ENCODE measurements around the gene RPL10. TPM values are rescaled to one million over a fixed set of nuclear protein-coding genes. Genes with fewer than 3 reads are reported as not detected.
A peak's percentile ranks its signal among the peaks of the same experiment; 100 is the strongest.
"Not testable (repeated sequence)": the region's sequence is repeated elsewhere in the genome, so short reads cannot be mapped to it uniquely, and the experiment has no call there.

The RPL10 gene
- polyA plus RNA-seq, 4 donors, result 3,011 to 4,069 (median 3,093) TPM

DNA sequence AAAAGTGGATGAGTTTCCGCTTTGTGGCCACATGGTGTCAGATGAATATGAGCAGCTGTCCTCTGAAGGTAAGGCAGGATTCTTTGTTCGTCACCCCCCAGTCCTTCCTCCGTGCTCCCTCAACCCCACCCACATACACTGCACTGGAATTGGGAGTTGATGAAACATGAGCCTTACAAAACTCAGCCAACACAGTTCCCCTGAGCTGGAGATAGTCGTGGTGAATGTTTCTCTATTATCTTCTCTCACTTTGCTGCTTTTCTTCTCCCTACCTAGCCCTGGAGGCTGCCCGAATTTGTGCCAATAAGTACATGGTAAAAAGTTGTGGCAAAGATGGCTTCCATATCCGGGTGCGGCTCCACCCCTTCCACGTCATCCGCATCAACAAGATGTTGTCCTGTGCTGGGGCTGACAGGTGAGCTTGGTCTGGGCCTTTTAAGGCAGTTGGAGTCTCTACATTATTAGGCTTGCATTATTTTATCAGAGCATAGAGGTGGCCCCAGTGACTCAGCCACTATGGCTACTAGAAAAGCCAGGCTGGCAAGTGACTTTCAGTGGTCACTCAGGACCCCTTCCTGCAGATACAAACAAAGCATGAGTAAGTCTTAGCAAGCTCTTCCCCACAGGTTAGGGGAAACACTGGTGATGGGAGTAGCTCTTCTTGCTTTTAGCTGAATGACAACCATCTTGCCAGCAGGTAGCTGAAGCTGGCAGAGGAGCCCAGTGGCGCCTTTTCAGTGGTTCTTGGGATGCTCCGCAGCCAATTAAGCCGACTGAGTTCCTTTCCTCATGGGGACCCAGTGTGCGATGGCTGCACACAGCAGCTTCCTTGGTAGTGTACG is 1.6 kb downstream of the RPL10 start:
- no peak for DNase-seq (ENCODE audit: low read depth in 4 of 4, low spot score in 2 of 4)

DNA sequence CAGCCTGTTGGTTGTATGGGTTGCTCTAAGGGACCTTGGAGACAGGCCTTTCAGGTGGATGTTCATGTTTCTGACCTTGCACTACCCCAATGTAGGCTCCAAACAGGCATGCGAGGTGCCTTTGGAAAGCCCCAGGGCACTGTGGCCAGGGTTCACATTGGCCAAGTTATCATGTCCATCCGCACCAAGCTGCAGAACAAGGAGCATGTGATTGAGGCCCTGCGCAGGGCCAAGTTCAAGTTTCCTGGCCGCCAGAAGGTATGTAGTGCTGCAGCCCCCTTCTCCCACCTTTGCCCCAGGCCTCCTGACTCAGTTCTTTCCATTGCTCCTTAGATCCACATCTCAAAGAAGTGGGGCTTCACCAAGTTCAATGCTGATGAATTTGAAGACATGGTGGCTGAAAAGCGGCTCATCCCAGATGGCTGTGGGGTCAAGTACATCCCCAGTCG is 2.2 kb downstream of the RPL10 start:
- not testable (repeated sequence) for DNase-seq (ENCODE audit: low read depth in 4 of 4, low spot score in 2 of 4)

DNA sequence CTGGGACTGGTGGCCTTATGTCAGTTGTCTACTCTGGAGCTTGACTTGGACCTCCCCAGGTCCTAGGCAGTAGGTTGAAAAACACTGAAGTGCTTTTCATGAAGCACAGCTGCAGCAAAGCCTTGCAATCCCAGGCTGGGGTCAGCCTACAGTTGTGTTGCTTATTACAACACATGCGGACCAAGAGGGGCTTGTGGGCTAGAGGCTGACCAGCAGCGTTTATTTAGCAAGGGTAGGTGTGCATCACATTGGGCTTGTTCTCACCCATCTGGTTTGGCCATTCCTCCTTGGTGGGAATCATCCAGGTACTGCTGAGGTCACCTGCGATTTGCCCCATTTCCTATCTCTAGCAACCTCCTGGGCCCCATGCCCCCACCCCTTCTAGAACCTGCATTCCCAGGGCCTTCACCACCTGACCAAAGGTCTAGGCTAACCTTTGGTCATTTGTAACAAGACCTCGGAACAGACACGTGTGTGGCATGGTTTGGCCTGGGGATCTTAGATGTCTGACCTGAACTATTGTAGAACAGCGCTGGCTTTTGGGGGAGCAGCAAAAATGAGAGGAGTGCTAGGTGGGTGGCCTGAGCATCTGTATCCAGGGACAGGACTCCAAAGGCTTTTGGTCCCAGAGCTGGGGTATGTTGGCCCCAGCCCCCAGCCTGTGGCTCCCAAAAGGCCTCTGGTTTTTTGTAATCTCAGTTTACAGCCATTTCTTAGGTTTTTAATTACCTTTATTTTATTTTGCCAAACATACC is 3.0 kb downstream of the RPL10 start:
- no peak for DNase-seq (ENCODE audit: low read depth in 4 of 4, low spot score in 2 of 4)

DNA sequence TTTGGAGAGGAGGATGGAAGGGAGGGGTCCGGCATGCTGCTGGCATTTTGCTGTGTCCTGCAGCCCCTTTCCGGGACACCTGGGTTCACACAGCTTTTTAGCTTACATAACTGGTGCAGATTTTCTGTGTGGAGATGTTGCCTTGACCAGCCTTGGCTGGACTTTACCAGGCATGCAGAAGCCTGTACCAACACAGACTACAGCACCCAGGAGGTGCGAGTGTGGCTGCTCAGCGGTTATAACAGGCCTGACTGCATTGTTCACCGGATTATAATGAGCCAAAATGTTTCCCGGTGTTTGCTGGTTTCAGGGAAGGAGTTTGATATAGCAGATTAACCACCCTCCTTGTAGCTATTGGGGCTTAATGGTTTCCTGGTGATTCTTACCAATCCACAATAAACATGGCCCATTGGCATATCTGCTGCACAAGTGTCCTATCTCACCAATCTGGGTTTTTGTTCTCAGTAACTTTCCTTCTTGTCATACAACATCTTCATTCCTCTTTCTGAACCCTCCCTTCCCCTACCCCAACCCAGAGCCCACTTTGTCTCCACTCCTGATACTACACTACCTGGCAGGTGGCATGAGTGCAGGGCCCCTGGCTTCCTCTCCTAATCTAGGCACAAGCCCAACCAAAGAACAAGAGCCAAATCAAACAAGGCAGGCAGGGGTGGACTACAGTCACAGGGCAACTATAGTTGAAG is 3.9 kb downstream of the RPL10 start:
- no peak for DNase-seq (ENCODE audit: low read depth in 4 of 4, low spot score in 2 of 4)

DNA sequence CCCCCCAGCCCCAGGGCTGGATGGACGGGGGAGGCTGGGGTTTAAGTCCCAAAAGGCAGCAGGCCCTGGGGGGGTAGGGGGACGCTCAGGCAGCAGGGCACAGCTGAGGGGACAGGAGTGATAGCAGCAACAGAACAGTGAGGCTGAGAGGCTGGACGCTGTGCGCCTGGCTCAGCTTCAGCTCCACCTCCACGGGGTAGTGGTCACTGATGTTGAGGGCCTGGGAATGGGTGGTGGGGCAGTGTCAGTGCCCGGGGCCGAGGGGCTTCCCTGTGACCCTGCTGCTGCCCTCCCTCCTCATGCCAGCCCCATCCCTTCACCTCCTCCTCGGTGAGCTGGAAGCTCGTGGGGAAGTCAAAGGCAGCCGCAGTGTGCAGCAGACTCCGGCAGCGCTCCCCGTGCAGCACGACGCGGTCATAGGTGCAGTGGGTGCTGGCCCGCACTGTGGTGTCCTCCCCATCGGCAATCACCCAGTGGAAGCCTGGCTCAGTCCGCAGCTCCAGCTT is 4.5 kb downstream of the RPL10 start:
- no peak for DNase-seq (ENCODE audit: low read depth in 4 of 4, low spot score in 2 of 4)

DNA sequence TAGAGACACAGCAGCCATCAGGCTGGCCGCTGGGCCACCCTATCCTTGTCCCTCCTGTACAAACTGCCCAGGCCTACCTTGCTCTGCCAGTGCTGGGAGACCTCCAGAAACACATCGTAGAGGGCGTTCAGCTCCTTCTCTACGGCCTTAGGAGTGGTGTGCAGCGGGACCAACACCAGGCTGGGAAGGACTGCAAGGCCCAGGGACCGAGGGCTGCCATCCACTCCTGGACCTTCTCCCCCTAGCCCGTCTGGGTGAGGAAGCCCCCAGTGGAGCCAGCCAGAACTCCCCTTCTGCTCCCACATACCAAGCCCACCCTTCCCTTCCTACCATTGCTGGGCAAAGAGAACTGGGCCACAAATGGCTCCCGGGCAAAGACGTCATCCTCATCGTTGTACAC is 5.0 kb downstream of the RPL10 start:
- DNase-seq (ENCODE audit: low read depth in 4 of 4, low spot score in 2 of 4), result no peak

DNA sequence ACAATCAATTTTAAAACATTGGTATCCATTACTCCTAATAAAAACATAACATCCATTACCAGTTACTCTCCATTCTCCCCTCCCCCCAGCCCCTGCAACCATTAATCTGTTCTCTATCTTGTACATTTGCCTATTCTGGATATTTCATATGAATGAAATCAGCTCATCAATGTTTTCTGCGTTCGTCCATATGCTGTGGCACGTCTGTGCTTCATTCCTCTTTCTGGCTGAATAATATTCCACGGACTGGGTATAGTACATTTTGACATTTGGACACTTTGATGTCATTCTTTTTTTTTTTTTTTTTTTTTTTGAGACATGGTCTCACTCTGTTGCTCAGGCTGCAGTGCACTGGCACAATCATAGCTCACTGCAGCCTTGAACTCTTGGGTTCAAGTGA is 5.7 kb downstream of the RPL10 start:
- no peak for DNase-seq (ENCODE audit: low read depth in 4 of 4, low spot score in 2 of 4)

DNA sequence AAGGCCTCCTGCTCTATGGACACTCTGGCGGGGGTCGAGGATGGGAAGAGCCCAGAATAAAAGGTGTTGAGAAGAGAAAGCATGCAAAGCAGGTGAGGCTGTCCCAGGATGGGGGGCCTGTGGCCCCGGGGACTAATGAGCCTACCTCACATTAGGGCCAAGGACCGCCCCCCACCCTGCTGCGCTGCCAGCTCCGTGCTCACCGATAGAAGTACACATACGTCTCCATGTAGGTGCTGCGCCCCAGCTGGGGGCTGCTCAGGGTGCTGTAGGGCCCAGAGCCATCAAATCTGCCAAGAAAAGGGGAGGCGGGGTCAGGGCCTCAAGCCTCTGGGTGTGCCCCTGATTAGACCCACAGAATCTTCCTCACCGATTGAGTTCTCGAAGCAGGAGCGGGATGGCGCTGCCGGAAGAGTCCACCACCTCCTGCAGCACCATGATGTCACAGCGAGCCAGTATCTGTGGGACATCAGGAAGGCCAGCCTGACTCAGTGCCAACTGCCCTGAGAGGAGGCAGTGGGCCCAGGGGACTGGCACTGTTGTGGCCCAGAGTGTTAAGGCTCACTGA is 6.5 kb downstream of the RPL10 start:
- no peak for DNase-seq (ENCODE audit: low read depth in 4 of 4, low spot score in 2 of 4)

DNA sequence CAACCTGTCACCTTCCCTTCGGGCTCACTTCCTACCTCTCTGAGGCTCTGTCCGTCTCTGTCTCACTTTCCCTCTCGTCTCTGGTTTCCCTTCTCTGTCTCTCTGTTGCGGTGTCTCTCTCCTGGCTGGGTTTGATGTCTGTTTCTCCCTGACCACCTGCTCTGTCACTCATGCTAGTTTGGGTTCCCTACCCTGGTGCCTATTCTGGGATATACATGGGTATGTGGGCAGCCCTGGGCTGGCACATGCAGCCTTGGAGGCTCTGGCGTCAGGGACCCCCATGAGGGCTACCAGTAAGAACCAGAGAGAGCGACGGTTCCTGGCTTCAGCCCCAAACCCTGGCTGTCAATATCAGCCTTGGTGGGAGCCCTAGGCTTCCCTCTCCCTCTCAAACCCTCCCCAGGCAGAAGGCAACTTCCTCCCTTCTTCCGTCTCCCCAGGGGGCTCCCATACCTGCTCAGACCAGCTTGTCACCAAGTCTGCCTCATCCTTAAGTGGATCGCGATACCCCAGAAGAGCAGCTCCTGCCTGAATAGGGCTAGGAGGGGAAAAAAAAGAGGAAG is 10.6 kb downstream of the RPL10 start:
- no peak for DNase-seq (ENCODE audit: low read depth in 4 of 4, low spot score in 2 of 4)

DNA sequence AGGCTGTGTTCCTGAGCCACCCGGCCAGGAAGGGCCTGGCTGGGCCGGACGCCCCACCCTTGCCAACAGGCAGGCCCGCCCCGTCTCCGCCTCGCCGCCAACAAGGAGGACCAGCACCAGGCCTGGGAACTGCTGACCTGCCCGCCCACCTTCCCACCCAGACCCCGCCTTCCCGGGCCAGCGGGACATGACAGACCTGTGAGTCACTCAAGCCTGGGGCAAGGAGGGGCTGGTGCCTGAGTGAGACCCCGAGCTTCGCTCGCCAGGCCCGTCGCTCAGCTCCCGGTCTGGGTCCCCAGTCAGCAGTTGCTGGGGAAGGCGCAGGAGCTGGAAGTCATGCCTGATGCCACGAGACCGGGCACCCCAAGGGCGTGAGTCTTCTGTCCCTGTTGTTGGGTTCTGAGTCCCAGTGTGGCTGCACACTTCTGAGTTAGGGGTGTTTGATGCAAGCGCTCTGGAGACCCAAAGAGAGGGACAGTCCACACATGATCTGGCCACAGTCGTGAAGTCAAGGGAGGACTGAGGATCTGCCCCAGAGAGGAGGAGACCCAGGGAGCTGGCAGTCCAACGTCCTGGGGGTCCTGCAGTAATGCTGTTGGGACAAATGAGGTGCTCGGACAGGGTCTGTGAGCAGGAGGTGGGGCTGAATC is 11.2 kb downstream of the RPL10 start, which contains the start of gene DNASE1L1:
DNASE1L1 (minus strand) TSS at position 33 of the 650 bp plus-strand sequence. CDS start 3,686 bp downstream, outside the sequence.
- DNase-seq (ENCODE audit: low read depth in 4 of 4, low spot score in 2 of 4), result peak in 1 of 4 donors; percentile 17

DNA sequence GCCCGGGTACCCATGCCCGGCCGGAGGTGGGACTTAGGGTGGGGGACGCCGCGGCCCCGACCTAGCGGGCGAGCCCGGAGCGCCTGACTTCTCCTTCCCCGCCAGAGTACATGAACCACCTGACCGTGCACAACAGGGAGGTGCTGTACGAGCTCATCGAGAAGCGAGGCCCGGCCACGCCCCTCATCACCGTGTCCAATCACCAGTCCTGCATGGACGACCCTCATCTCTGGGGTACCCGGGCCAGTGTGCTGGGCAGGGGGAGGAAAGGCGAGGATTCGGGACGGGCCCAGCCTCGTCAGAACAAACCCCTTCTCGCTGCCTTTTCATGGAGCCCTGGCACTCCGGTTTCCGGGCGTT is 13.8 kb downstream of the RPL10 start:
- DNase-seq (ENCODE audit: low read depth in 4 of 4, low spot score in 2 of 4), result no peak

DNA sequence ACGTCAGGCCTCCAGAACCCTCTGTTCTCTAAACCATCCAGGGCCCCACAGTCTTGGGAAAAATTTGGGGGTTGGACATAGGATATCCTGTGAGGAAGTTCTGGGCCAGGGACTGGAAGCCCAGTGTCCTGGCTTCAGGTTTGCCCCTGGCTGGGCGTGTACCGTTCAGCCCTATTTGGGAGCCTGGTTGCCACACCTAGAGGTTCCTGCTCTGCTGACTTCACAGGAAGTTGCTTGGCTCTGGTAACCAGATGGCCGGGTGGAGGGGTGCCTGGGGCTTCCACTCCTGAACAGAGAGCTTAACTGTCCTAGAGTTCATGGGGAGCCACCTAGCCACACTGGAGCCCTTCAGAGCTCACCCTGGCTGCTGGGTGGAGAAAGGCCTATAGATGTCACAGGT is 14.3 kb downstream of the RPL10 start:
- DNase-seq (ENCODE audit: low read depth in 4 of 4, low spot score in 2 of 4), result no peak

DNA sequence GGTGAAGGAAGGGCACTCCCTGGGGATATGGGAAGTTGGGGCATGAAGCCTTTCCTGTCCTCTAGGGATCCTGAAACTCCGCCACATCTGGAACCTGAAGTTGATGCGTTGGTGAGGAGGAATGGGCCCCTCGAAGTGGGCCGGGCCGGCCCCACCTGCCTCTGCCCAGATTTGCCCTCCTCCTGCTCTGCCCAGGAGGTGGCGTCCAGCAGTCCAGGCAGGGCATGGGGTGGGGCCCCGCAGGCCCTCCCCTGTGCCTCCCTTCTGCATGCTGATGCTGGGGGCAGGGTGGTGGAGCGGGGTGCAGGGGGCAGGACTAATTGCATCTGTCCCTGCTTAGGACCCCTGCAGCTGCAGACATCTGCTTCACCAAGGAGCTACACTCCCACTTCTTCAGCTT is 15.0 kb downstream of the RPL10 start:
- no peak for DNase-seq (ENCODE audit: low read depth in 4 of 4, low spot score in 2 of 4)

DNA sequence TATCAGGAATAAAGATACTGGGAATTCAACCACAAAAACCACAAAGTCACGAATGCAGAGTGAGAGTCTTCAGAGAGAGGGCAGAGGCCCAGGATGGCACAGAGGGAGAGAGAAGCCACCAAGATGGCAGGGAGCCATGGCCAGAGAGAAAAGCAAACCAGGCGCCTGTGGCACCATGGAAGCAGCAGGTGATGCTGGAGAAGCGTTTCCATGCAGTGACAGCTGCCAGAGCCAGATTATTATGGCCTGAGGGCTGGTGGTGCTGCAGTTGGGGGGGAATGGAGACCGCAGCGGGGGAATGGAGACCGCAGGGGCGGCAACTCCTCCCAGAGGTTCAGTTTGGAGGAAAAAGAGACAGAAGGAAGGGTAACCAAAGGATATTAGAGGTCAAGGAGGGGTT is 19.0 kb downstream of the RPL10 start:
- no peak for DNase-seq (ENCODE audit: low read depth in 4 of 4, low spot score in 2 of 4)

DNA sequence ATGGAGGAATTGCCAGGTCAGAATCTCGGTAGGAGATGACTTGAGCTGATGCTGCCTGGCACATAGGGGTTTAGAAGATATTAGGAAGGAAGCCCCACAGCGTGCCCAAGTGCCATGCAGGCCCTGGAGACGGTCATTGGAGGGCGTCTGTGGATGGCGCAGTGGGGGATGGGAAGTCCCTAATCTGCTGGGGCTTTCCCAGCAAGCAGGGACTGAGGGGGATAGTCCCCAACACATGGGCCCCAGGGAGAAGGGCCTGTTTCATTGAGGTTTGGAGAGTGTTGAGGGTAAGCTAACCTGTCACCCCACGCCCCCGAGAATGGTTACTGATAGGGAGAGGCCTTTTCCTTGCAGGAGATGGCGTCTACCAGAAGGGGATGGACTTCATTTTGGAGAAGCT is 21.0 kb downstream of the RPL10 start:
- DNase-seq (ENCODE audit: low read depth in 4 of 4, low spot score in 2 of 4), result no peak

DNA sequence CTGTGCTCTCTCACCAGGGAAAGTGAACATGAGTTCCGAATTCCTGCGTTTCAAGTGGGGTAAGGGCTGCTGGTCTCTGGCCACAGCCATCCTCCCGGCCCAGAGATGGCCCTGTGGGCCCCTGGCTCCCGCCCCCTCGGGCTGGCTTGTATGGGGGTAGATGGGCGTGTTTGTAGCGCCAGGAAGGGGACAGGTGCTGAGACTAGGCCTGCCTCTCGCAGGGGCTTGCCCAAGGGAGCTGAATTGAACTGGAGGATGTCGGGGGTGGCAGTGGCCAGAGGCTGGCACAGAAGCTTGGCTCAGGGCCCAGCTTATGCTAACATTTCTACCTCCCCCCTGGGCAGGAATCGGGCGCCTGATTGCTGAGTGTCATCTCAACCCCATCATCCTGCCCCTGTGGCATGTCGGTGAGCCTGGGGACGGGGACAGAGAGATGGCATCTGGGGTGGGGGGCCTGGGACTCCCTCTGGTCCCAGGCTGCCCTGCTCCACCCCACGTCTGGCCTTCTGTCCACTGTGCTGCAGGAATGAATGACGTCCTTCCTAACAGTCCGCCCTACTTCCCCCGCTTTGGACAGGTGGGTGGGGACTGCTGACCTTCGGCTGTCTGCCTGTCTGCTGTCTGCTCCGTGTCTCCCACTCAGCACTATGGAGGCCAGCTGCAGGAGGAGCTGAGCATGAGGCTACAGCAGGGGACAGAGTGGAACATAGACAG is 21.7 kb downstream of the RPL10 start:
- DNase-seq (ENCODE audit: low read depth in 4 of 4, low spot score in 2 of 4), result no peak

DNA sequence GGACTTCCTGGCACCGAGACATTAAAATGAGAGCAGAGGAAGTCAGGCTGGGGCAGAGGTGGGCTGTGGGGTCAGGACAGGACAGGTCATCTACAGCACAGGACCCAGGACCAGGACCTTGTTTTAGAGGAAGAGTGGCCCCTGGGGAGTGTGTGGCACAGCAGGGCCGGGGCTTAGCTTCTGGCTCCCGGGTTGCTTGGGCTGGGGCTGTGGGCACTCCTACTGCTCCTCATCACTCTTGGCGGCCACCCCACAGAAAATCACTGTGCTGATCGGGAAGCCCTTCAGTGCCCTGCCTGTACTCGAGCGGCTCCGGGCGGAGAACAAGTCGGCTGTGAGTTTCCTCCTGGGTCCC is 22.2 kb downstream of the RPL10 start:
- DNase-seq (ENCODE audit: low read depth in 4 of 4, low spot score in 2 of 4), result no peak

DNA sequence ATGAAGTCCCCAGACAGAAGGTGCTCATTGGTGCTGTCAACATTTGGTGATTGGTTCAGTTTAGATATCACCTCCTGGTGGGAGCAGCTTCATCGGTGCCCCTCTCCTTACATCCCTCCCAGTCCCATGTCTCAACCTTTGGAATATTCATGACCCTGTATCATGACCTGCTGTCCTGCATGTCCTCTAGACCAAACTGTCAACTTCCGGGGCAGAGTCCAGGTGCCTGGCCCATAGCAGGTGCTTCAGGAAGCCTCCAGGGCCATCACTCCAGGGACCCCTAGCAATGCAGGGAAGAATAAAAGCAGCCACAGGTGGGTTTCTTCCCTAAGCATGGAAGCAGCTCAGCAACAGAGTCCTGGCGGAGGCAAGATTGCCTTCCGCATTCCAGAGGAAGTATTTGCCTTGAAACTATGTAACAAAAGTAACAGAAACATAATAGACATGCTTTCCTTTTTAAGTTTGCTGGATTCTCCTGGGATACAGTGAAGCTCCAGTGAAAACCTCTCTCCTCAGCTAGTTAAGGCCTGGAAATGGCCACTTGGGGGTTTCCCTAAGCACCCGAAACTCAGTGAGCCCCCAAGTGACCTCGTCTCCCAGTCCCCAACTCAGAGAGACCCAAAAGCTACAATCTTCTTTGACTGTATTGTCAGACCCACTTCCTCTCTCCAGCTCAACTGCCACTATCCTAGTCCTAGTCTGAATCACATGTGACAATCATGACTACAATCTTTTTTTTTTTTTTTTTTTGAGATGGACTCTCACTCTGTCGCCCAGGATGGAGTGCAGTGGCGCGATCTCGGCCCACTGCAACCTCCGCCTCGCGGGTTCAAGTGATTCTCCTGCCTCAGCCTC is 29.0 kb downstream of the RPL10 start:
- DNase-seq (ENCODE audit: low read depth in 4 of 4, low spot score in 2 of 4), result no peak
